Lung (tissue), 16 donors: ENCODE results near the gene RRM1. TPM values are rescaled to one million over a fixed set of nuclear protein-coding genes. Genes with fewer than 3 reads are reported as not detected.
A peak's percentile ranks its signal among the peaks of the same experiment; 100 is the strongest.

Experiments used
- ATAC-seq: fragments of 200-7000 bp; cut with Tn5 transposase; one replicate; pipeline ENCODE4 v1.9.1; 2020; ENCODE audit warnings: moderate number of reproducible peaks; ENCODE audit not compliant: insufficient read depth, low FRiP score
- DNase-seq, 3 donors: peaks; one replicate each; pipeline ENCODE4 v3.0.0-alpha.2; 2013 to 2017
- H3K27ac ChIP-seq, 2 donors: one replicate each; pipeline ENCODE4 v1.5.1; 2013; ENCODE audit warnings: mild to moderate bottlenecking in 2 of 2, moderate library complexity in 2 of 2, control low read depth in 1 of 2, inconsistent platforms in 1 of 2, low read depth in 1 of 2, low read length in 1 of 2
- H3K27me3 ChIP-seq, 3 donors: one replicate each; pipeline ENCODE4 v1.5.1; 2013; ENCODE audit warnings: low read length in 2 of 3; ENCODE audit not compliant: control insufficient read depth in 3 of 3, insufficient read depth in 3 of 3
- H3K36me3 ChIP-seq, 4 donors: one replicate each; pipeline ENCODE4 v1.5.1; 2013; ENCODE audit warnings: low read length in 4 of 4, mild to moderate bottlenecking in 1 of 4, moderate library complexity in 1 of 4; ENCODE audit not compliant: control insufficient read depth in 4 of 4, insufficient read depth in 4 of 4
- H3K4me1 ChIP-seq, 5 donors: one replicate each; pipeline ENCODE4 v1.5.1; 2013; ENCODE audit warnings: low read length in 5 of 5, mild to moderate bottlenecking in 2 of 5, moderate library complexity in 1 of 5; ENCODE audit not compliant: control insufficient read depth in 5 of 5, insufficient read depth in 5 of 5
- H3K4me3 ChIP-seq: one replicate; pipeline ENCODE4 v1.5.1; 2013; ENCODE audit warnings: mild to moderate bottlenecking, control low read depth, moderate library complexity
- H3K9ac ChIP-seq, 2 donors: one replicate each; pipeline ENCODE4 v1.5.1; 2013; ENCODE audit warnings: low read length in 2 of 2, control low read depth in 1 of 2; ENCODE audit not compliant: insufficient read depth in 1 of 2
- H3K9me3 ChIP-seq, 4 donors: one replicate each; pipeline ENCODE4 v1.5.1; 2013; ENCODE audit warnings: low read length in 3 of 4, mild to moderate bottlenecking in 1 of 4, moderate library complexity in 1 of 4; ENCODE audit not compliant: control insufficient read depth in 4 of 4, insufficient read depth in 3 of 4
- WGBS, 2 donors: extraction: QIAGEN DNeasy Blood & Tissue Kit; methylation state at CpG; one replicate each; pipeline ENCODE4 v1.1.7; 2013; 5-methylcytosine and 5-hydroxymethylcytosine counted together
- long read RNA-seq, 5 donors: transcript quantifications; one replicate each; lab custom pipeline, GENCODE V29; 2026
- polyA plus RNA-seq, 2 donors: library from polyadenylated mRNA; stranded (reverse); fragments of 200-250 nt; gene quantifications; one replicate each; pipeline ENCODE4 v1.2.1, GENCODE V29; 2013
- total RNA-seq, 2 donors: library from RNA; depleted of rRNA in 1 of 2; stranded (reverse); fragments of >200 nt in 1 of 2; gene quantifications; one replicate each; pipeline ENCODE4 v1.2.1, GENCODE V29; 2014 to 2021
- TF ChIP-seq, protein P1 (sequence below): IDR thresholded peaks from 2 replicates; pipeline ENCODE4 v1.5.1; 2012; ENCODE audit warnings: mild to moderate bottlenecking; ENCODE audit errors: control extremely low read depth, extremely low read depth
- donor health status: control.
- donor health status: control.
- donor health status: Bipolar disorder and iron deficiency.
- donor health status: healthy.
- donor health status: DM: yes; HTN: yes; CAD: no.

RRM1 gene
- 10 to 100 TPM; 35.9 to 46.5 TPM for total RNA-seq
- 10 to 100 TPM in 1 of 2 donors, 1 to 10 TPM in 1; 9.4 to 15.7 TPM for polyA plus RNA-seq
- long read RNA-seq, donor 1, transcript RRM1-201 (19 exons, 3,076 nt) = major isoform, 11 of 38 reads
- long read RNA-seq, donor 1, partial matches to known transcripts = 25 of 38 reads
- long read RNA-seq, donor 1, other reads (novel, unspliced or antisense) = 0 of 38 reads
- long read RNA-seq, donor 2, partial matches to known transcripts = 10 of 13 reads
- long read RNA-seq, donor 2, other reads (novel, unspliced or antisense) = 0 of 13 reads
- long read RNA-seq, donor 3, partial matches to known transcripts = 10 of 14 reads
- long read RNA-seq, donor 3, other reads (novel, unspliced or antisense) = 0 of 14 reads
- long read RNA-seq, donor 4, transcript RRM1-201 (19 exons, 3,076 nt) = major isoform, 6 of 39 reads
- long read RNA-seq, donor 4, partial matches to known transcripts = 32 of 39 reads
- long read RNA-seq, donor 4, other reads (novel, unspliced or antisense) = 0 of 39 reads
- long read RNA-seq, donor 5, transcript RRM1-201 (19 exons, 3,076 nt) = major isoform, 7 of 35 reads
- long read RNA-seq, donor 5, partial matches to known transcripts = 26 of 35 reads
- long read RNA-seq, donor 5, other reads (novel, unspliced or antisense) = 0 of 35 reads

GRCh38 chr11:4094348-4095291 is at the start of gene RRM1:
Gene RRM1, plus strand, starts transcription at chr11:4094799. Its CDS starts 214 bp downstream, at chr11:4095013.
- H3K9ac ChIP-seq = peak within 1 kb of the TSS; percentile 87
- peaks cover 0 to 7% (median 5%) of the 10 kb centered on the region in 4 donors for H3K36me3 ChIP-seq
- no peaks in the 10 kb centered on the region for H3K27me3 ChIP-seq
- DNase-seq (peak; percentile 98 to 99 (median 98)), ATAC-seq (peak; percentile 98)
- WGBS, 2 donors = 0 to 1% methylated on average over 71 to 74 of the region's 74 CpGs
- H3K4me1 ChIP-seq = peaks cover 0 to 21% (median 8%) of the 10 kb centered on the region in 5 donors
- H3K4me3 ChIP-seq = peak within 1 kb of the TSS; percentile 75
- TF ChIP-seq, protein P1, sequence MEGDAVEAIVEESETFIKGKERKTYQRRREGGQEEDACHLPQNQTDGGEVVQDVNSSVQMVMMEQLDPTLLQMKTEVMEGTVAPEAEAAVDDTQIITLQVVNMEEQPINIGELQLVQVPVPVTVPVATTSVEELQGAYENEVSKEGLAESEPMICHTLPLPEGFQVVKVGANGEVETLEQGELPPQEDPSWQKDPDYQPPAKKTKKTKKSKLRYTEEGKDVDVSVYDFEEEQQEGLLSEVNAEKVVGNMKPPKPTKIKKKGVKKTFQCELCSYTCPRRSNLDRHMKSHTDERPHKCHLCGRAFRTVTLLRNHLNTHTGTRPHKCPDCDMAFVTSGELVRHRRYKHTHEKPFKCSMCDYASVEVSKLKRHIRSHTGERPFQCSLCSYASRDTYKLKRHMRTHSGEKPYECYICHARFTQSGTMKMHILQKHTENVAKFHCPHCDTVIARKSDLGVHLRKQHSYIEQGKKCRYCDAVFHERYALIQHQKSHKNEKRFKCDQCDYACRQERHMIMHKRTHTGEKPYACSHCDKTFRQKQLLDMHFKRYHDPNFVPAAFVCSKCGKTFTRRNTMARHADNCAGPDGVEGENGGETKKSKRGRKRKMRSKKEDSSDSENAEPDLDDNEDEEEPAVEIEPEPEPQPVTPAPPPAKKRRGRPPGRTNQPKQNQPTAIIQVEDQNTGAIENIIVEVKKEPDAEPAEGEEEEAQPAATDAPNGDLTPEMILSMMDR = no peak
- H3K27ac ChIP-seq = peak within 1 kb of the TSS; percentile 87 to 96
- no peaks in the 10 kb centered on the region for H3K9me3 ChIP-seq

GRCh38 chr11:4044976-4045646 is 49.5 kb upstream of the RRM1 start:
- H3K9ac ChIP-seq = no peak overlapping the region
- TF ChIP-seq, protein P1 = no peak
- H3K27me3 ChIP-seq = no peaks in the 10 kb centered on the region
- H3K4me3 ChIP-seq = no peak overlapping the region
- H3K27ac ChIP-seq = peak overlapping the region in 1 of 2 donors; percentile 48
- no peak for ATAC-seq
- peak in 1 of 3 donors; percentile 35 for DNase-seq
- peaks cover 0 to 6% (median 0%) of the 10 kb centered on the region in 5 donors for H3K4me1 ChIP-seq
- no peaks in the 10 kb centered on the region for H3K36me3 ChIP-seq
- H3K9me3 ChIP-seq = no peaks in the 10 kb centered on the region
- 49 to 51% methylated on average over 4 of the region's 4 CpGs for WGBS, 2 donors

- no peaks in the 10 kb centered on the region for H3K9me3 ChIP-seq
- H3K27ac ChIP-seq = no peak overlapping the region
- ATAC-seq (no peak), DNase-seq (no peak)
- H3K36me3 ChIP-seq = peaks cover 0 to 2% (median 0%) of the 10 kb centered on the region in 4 donors
- TF ChIP-seq, protein P1 = no peak
- H3K4me1 ChIP-seq = peaks cover 0 to 6% (median 0%) of the 10 kb centered on the region in 5 donors
- no peak overlapping the region for H3K9ac ChIP-seq
- no peak overlapping the region for H3K4me3 ChIP-seq
- no peaks in the 10 kb centered on the region for H3K27me3 ChIP-seq
These were observed 46.3 kb upstream of the RRM1 start for GRCh38 chr11:4048340-4048739.
